HepG2 (cell line): ENCODE data around the gene DZIP1L. TPM values are rescaled to one million over a fixed set of nuclear protein-coding genes. Genes with fewer than 3 reads are reported as not detected.

Source experiments
- ATAC-seq: fragments of 200-7000 bp; cut with Tn5 transposase; 3 replicates; pipeline ENCODE4 v1.9.1; 2020; ENCODE audit warnings: mild to moderate bottlenecking, moderate library complexity
- BruUV-seq: library from RNA; stranded (reverse); fragments of 400-500 nt; replicated peaks from 2 replicates; lab custom pipeline; 2021; lab: Mats Ljungman, UMichigan
- CTCF ChIA-PET: fragments of 300-600 bp; formaldehyde crosslinking; extraction: SDS; loops from one replicate; lab custom pipeline; 2021; ENCODE audit warnings: low total read pairs, inconsistent platforms, low intra/inter-chr PET ratio; lab: Yijun Ruan, JAX
- POLR2A ChIA-PET: fragments of 350-600 bp; sonication (Branson Sonifier 250); formaldehyde crosslinking; loops from one replicate; lab custom pipeline; 2020; ENCODE audit warnings: antibody characterized with exemption, inconsistent platforms; lab: Yijun Ruan, JAX
- DNase-seq: peaks from one replicate; pipeline ENCODE4 v3.0.0-alpha.2; 2015; ENCODE audit warnings: low spot score
- FAIRE-seq: peaks from 3 replicates; lab custom pipeline; 2011; peaks lifted over from hg19 to GRCh38; lab: Jason Lieb, UNC
- H2AFZ ChIP-seq: one replicate; pipeline ENCODE4 v1.6.1; 2011; ENCODE audit warnings: low read length, inconsistent platforms
- H3K27ac ChIP-seq: fragments of 300-600 bp; 3 replicates; pipeline ENCODE4 v1.8.0; 2011; ENCODE audit warnings: mixed run types, mild to moderate bottlenecking, mixed read lengths, low read length, inconsistent platforms; ENCODE audit not compliant: insufficient read depth; ENCODE audit errors: extremely low read length
- H3K27me3 ChIP-seq, 2 experiments: fragments of 200-600 bp in 1 of 2; 2 replicates in 1 of 2; 3 replicates in 1 of 2; pipeline versions ENCODE4 v1.6.0 to v1.8.0; 2011; ENCODE audit warnings: low read length in 2 of 2, mild to moderate bottlenecking in 2 of 2, moderate library complexity in 2 of 2, inconsistent platforms in 1 of 2; ENCODE audit not compliant: insufficient read depth in 2 of 2, control insufficient read depth in 1 of 2
- H3K36me3 ChIP-seq, 2 experiments: fragments of 200-600 bp in 1 of 2; replicated peaks in 1 of 2; 2 replicates in 1 of 2; 3 replicates in 1 of 2; pipeline versions ENCODE4 v1.5.1 to v1.8.0; 2011; ENCODE audit warnings: low read length in 2 of 2, inconsistent platforms in 1 of 2; ENCODE audit not compliant: insufficient read depth in 2 of 2, control insufficient read depth in 1 of 2
- H3K4me1 ChIP-seq: 2 replicates; pipeline ENCODE4 v1.5.1; 2012; ENCODE audit warnings: low read length, inconsistent platforms; ENCODE audit not compliant: insufficient read depth
- H3K4me2 ChIP-seq: 2 replicates; pipeline ENCODE4 v1.6.0; 2011; ENCODE audit warnings: low read depth, low read length, inconsistent platforms
- H3K4me3 ChIP-seq, 3 experiments: fragments of 200-600 bp in 1 of 3; sonication (generic), shearing (Covaris generic) in 1 of 3; replicated peaks in 1 of 3; 2 replicates each; pipeline ENCODE4 v1.5.1; 2011 to 2016; ENCODE audit warnings: low read length in 3 of 3, inconsistent platforms in 2 of 3, low read depth in 2 of 3, mild to moderate bottlenecking in 2 of 3, control low read depth in 1 of 3, mixed read lengths in 1 of 3; ENCODE audit not compliant: insufficient read depth in 1 of 3
- H3K79me2 ChIP-seq: one replicate; pipeline ENCODE4 v1.6.1; 2011; ENCODE audit warnings: low read length, inconsistent platforms; ENCODE audit not compliant: insufficient read depth
- H3K9ac ChIP-seq: 2 replicates; pipeline ENCODE4 v1.6.0; 2011; ENCODE audit warnings: mild to moderate bottlenecking, low read depth, low read length, inconsistent platforms; ENCODE audit not compliant: insufficient read depth
- H3K9me3 ChIP-seq: 2 replicates; pipeline ENCODE4 v1.5.1; 2012; ENCODE audit warnings: mild to moderate bottlenecking, low read length
- H4K20me1 ChIP-seq: 2 replicates; pipeline ENCODE4 v1.6.0; 2011; ENCODE audit warnings: inconsistent platforms, mild to moderate bottlenecking, low read length, moderate library complexity; ENCODE audit not compliant: insufficient read depth
- FOSL2 ChIP-seq: sonication (generic); formaldehyde crosslinking; IDR thresholded peaks from 2 replicates; pipeline ENCODE4 v1.4.0; 2020; ENCODE audit warnings: missing genetic modification reagents
- GATAD1 ChIP-seq: IDR thresholded peaks from 2 replicates; pipeline ENCODE4 v1.6.1; 2016; ENCODE audit warnings: missing genetic modification reagents, missing compliant biosample characterization
- MAFF ChIP-seq: IDR thresholded peaks from 2 replicates; pipeline ENCODE4 v1.6.1; 2011; ENCODE audit warnings: low read depth, low read length, improper control_type of control experiment
- MAFK ChIP-seq, 2 experiments: IDR thresholded peaks in 1 of 2; conservative IDR thresholded peaks in 1 of 2; 2 replicates each; pipeline ENCODE4 v1.6.1; 2011; ENCODE audit warnings: improper control_type of control experiment in 2 of 2, low read length in 2 of 2
- ZBTB4 ChIP-seq: sonication (generic); formaldehyde crosslinking; IDR thresholded peaks from 2 replicates; pipeline ENCODE4 v1.4.0; 2020; ENCODE audit warnings: missing genetic modification reagents, mild to moderate bottlenecking, borderline replicate concordance
- WGBS: methylation state at CpG from one replicate; pipeline ENCODE4 v1.1.6; 2017; ENCODE audit warnings: low lambda C conversion rate; 5-methylcytosine and 5-hydroxymethylcytosine counted together
- in situ Hi-C: cut with HindIII; loops from 2 replicates; pipeline ENCODE4 v1.10.0; 2017; ENCODE audit warnings: low pct_unique_long_range_greater_than_20kb; ENCODE audit not compliant: extremely low pct_ligation_motif_present
- intact Hi-C: fragments of 100-400 bp; cut with micrococcal nuclease; formaldehyde crosslinking; loops from one replicate; pipeline ENCODE4 v1.10.0; 2022; ENCODE audit not compliant: unreplicated experiment
- polyA plus RNA-seq, 8 experiments: library from polyadenylated mRNA; depleted of rRNA in 3 of 8; stranded (reverse) in 7 of 8; unstranded in 1 of 8; fragments of >200 nt; fragmentation: Illumina TruSeq in 4 of 8; extraction: Trizol in 4 of 8; gene quantifications; 2 replicates each; pipeline versions ENCODE4 v1.2.1 to v1.2.3, GENCODE V29; 2011 to 2016; ENCODE audit warnings: low read depth in 4 of 8, missing spikeins in 1 of 8, mixed read lengths in 1 of 8; ENCODE audit not compliant: insufficient read depth in 1 of 8
- total RNA-seq, 5 experiments: library from RNA; depleted of rRNA; stranded (reverse); fragments of >200 nt; fragmentation: Illumina TruSeq; extraction: Trizol; gene quantifications; 2 replicates each; pipeline ENCODE4 v1.2.3, GENCODE V29; 2016; ENCODE audit warnings: low read depth in 1 of 5

DZIP1L gene
- total and polyA plus RNA-seq, 2 of the 13 experiments (the other 11 are each of a cell fraction or from before 2014, with no cell fraction given), result 0.90 to 1.2 TPM

- ATAC-seq (peak; percentile 35; the same call in 1 of the 3 replicates), FAIRE-seq (no peak)
- H3K27me3 ChIP-seq, result no peaks in the 10 kb centered on the region
- no peaks in the 10 kb centered on the region for H4K20me1 ChIP-seq
- 42% methylated on average over 1 of the region's 1 CpG for WGBS
- intact Hi-C loops (no loop called here), in situ Hi-C loops (no loop called here)
- H3K4me3 ChIP-seq, result no peak overlapping the region
- TF ChIP-seq ZBTB4 (CRISPR knock-in tag) (no peak), MAFF (0 out of 2 replicates have a peak, but pooled peaks have one; percentile 10), FOSL2 (CRISPR knock-in tag) (peak; percentile 26; the same call in 1 of the 2 replicates), MAFK (conservative IDR thresholded peaks at IDR 0.05 in 1 of 2, IDR thresholded peaks at IDR 0.05 in 1 of 2; ENCODE audit: low read length in 2 of 2) (0 out of 4 replicates have a peak, but pooled peaks of 1 of the 2 experiments have one; percentile 4)
- TF ChIP-seq, all 625 proteins: peak for 3
- BruUV-seq, result no TSS peak
- Histone ChIP-seq H2AFZ (no peak overlapping the region), H3K4me1 (peaks cover 10% of the 10 kb centered on the region), H3K9ac (no peak overlapping the region), H3K4me2 (no peak overlapping the region), H3K36me3 (no peaks in the 10 kb centered on the region), H3K79me2 (no peaks in the 10 kb centered on the region), H3K27ac (no peak overlapping the region), H3K9me3 (no peaks in the 10 kb centered on the region)
- peak; percentile 32 for DNase-seq
- ChIA-PET POLR2A (no interaction called here), CTCF (no interaction called here)
These were observed 36.5 kb downstream of the DZIP1L start for GRCh38 chr3:138078901-138079344.

GRCh38 chr3:138078096-138078495, 37.3 kb downstream of the DZIP1L start:
- FAIRE-seq (no peak), DNase-seq (no peak), ATAC-seq (no peak)
- H3K36me3 ChIP-seq, result no peaks in the 10 kb centered on the region
- H3K27me3 ChIP-seq, result no peaks in the 10 kb centered on the region
- H3K9ac ChIP-seq, result no peak overlapping the region
- POLR2A ChIA-PET, result no interaction called here
- WGBS, result 72% methylated on average over 4 of the region's 4 CpGs
- H4K20me1 ChIP-seq, result no peaks in the 10 kb centered on the region
- peaks cover 10% of the 10 kb centered on the region for H3K4me1 ChIP-seq
- H3K4me2 ChIP-seq, result no peak overlapping the region
- H3K27ac ChIP-seq, result no peak overlapping the region
- in situ Hi-C loops, result no loop called here
- H3K79me2 ChIP-seq, result no peaks in the 10 kb centered on the region
- BruUV-seq, result no TSS peak
- CTCF ChIA-PET, result no interaction called here
- intact Hi-C loops, result no loop called here
- no peaks in the 10 kb centered on the region for H3K9me3 ChIP-seq
- no peak overlapping the region for H3K4me3 ChIP-seq
- no peak overlapping the region for H2AFZ ChIP-seq
- no peak for TF ChIP-seq GATAD1 (CRISPR knock-in tag)
